IMR-90 (cell line): ENCODE measurements around the gene NUMA1. TPM values are rescaled to one million over a fixed set of nuclear protein-coding genes. Genes with fewer than 3 reads are reported as not detected.

Experiments used
- ATAC-seq: fragments of 200-7000 bp; cut with Tn5 transposase; 2 replicates; pipeline ENCODE4 v1.9.1; 2020; ENCODE audit warnings: low read depth, mild to moderate bottlenecking, moderate library complexity
- BruUV-seq: library from RNA; stranded (reverse); fragments of 400-500 nt; replicated peaks from 2 replicates; lab custom pipeline; 2021; lab: Mats Ljungman, UMichigan
- CTCF ChIA-PET: fragments of 300-600 bp; formaldehyde crosslinking; extraction: SDS; loops from one replicate; lab custom pipeline; 2021; ENCODE audit warnings: antibody characterized with exemption; lab: Yijun Ruan, JAX
- POLR2A ChIA-PET: fragments of 300-600 bp; sonication (Branson Sonifier 250); formaldehyde crosslinking; loops from one replicate; lab custom pipeline; 2022; ENCODE audit warnings: antibody characterized with exemption; ENCODE audit not compliant: unreplicated experiment; lab: Charles Lee
- DNase-seq: peaks from one replicate; pipeline ENCODE4 v3.0.0; 2013
- H2AFZ ChIP-seq: replicated peaks from 2 replicates; pipeline ENCODE3; 2013; ENCODE audit warnings: low read length, mild to moderate bottlenecking; ENCODE audit not compliant: poor library complexity
- H2AK5ac ChIP-seq: 2 replicates; pipeline ENCODE4 v1.6.1; 2013; ENCODE audit warnings: low read depth, low read length, inconsistent platforms
- H2AK9ac ChIP-seq: replicated peaks from 2 replicates; pipeline ENCODE3; 2013; ENCODE audit warnings: mild to moderate bottlenecking, low read depth, low read length, moderate library complexity; ENCODE audit not compliant: poor library complexity
- H2BK120ac ChIP-seq: 2 replicates; pipeline ENCODE4 v1.6.1; 2013; ENCODE audit warnings: low read depth, low read length, inconsistent platforms
- H2BK15ac ChIP-seq: 3 replicates; pipeline ENCODE4 v1.6.1; 2013; ENCODE audit warnings: low read depth, low read length, inconsistent platforms
- H2BK20ac ChIP-seq: 2 replicates; pipeline ENCODE4 v1.6.1; 2013; ENCODE audit warnings: low read depth, mild to moderate bottlenecking, inconsistent platforms, low read length, moderate library complexity
- H2BK5ac ChIP-seq: 2 replicates; pipeline ENCODE4 v1.6.1; 2013; ENCODE audit warnings: mild to moderate bottlenecking, low read depth, low read length, inconsistent platforms; ENCODE audit not compliant: poor library complexity, severe bottlenecking
- H3K14ac ChIP-seq: replicated peaks from 2 replicates; pipeline ENCODE4 v1.6.1; 2013; ENCODE audit warnings: low read depth, low read length, inconsistent platforms
- H3K18ac ChIP-seq: 2 replicates; pipeline ENCODE4 v1.6.1; 2013; ENCODE audit warnings: low read depth, low read length, control low read depth
- H3K23ac ChIP-seq: 2 replicates; pipeline ENCODE4 v1.6.1; 2013; ENCODE audit warnings: low read depth, low read length, inconsistent platforms
- H3K27ac ChIP-seq: 2 replicates; pipeline ENCODE4 v1.5.1; 2013; ENCODE audit warnings: mild to moderate bottlenecking, control low read depth, low read length; ENCODE audit not compliant: insufficient read depth
- H3K27me3 ChIP-seq: 2 replicates; pipeline ENCODE4 v1.6.1; 2013; ENCODE audit warnings: low read length; ENCODE audit not compliant: control insufficient read depth, insufficient read depth
- H3K36me3 ChIP-seq: 2 replicates; pipeline ENCODE4 v1.6.1; 2013; ENCODE audit warnings: low read length, mixed read lengths; ENCODE audit not compliant: control insufficient read depth, insufficient read depth
- H3K4ac ChIP-seq: 2 replicates; pipeline ENCODE4 v1.6.1; 2013; ENCODE audit warnings: low read depth, low read length, inconsistent platforms
- H3K4me1 ChIP-seq: 2 replicates; pipeline ENCODE4 v1.6.1; 2013; ENCODE audit warnings: low read length, mixed read lengths; ENCODE audit not compliant: control insufficient read depth, insufficient read depth
- H3K4me2 ChIP-seq: 2 replicates; pipeline ENCODE4 v1.6.1; 2013; ENCODE audit warnings: low read depth, mild to moderate bottlenecking, control low read depth, low read length, moderate library complexity
- H3K4me3 ChIP-seq: 2 replicates; pipeline ENCODE4 v1.5.1; 2013; ENCODE audit warnings: low read depth, mild to moderate bottlenecking, control low read depth, low read length, moderate library complexity; ENCODE audit not compliant: insufficient read depth
- H3K56ac ChIP-seq: 2 replicates; pipeline ENCODE4 v1.6.1; 2013; ENCODE audit warnings: low read length, inconsistent platforms; ENCODE audit not compliant: insufficient read depth; ENCODE audit errors: extremely low read depth
- H3K79me1 ChIP-seq, 2 experiments: 2 replicates each; pipeline ENCODE4 v1.6.1; 2013; ENCODE audit warnings: low read length in 2 of 2, inconsistent platforms in 1 of 2, low read depth in 1 of 2
- H3K9ac ChIP-seq: 2 replicates; pipeline ENCODE4 v1.6.1; 2013; ENCODE audit warnings: low read depth, low read length, control low read depth
- H3K9me1 ChIP-seq: 2 replicates; pipeline ENCODE4 v1.6.1; 2013; ENCODE audit warnings: low read length, inconsistent platforms; ENCODE audit not compliant: insufficient read depth
- H3K9me3 ChIP-seq: 2 replicates; pipeline ENCODE4 v1.6.1; 2013; ENCODE audit warnings: low read length; ENCODE audit not compliant: control insufficient read depth, insufficient read depth
- H4K20me1 ChIP-seq: 2 replicates; pipeline ENCODE4 v1.6.1; 2013; ENCODE audit warnings: low read length, inconsistent platforms; ENCODE audit not compliant: insufficient read depth
- H4K5ac ChIP-seq: 2 replicates; pipeline ENCODE4 v1.6.1; 2013; ENCODE audit warnings: mild to moderate bottlenecking, low read depth, low read length, control low read depth
- H4K8ac ChIP-seq, 2 experiments: 2 replicates each; pipeline ENCODE4 v1.6.1; 2013; ENCODE audit warnings: low read depth in 2 of 2, low read length in 2 of 2, control low read depth in 1 of 2, inconsistent platforms in 1 of 2
- H4K91ac ChIP-seq: 2 replicates; pipeline ENCODE4 v1.6.1; 2013; ENCODE audit warnings: low read depth, low read length, inconsistent platforms; ENCODE audit not compliant: insufficient read depth
- BHLHE40 ChIP-seq: fragments of 150-350 bp; IDR thresholded peaks from 2 replicates; pipeline ENCODE4 v1.6.1; 2016; ENCODE audit warnings: mild to moderate bottlenecking, low read depth, low read length
- CEBPB ChIP-seq: IDR thresholded peaks from 2 replicates; pipeline ENCODE4 v1.6.1; 2012; ENCODE audit warnings: low read depth, low read length, improper control_type of control experiment
- CHD1 ChIP-seq: IDR thresholded peaks from 2 replicates; pipeline ENCODE4 v1.6.1; 2012; ENCODE audit warnings: low read depth, low read length, improper control_type of control experiment
- ELK1 ChIP-seq: fragments of 150-350 bp; IDR thresholded peaks from 2 replicates; pipeline ENCODE4 v1.6.1; 2016; ENCODE audit warnings: low read depth, mild to moderate bottlenecking, low read length, moderate library complexity, borderline replicate concordance
- MAFK ChIP-seq: IDR thresholded peaks from 2 replicates; pipeline ENCODE4 v1.6.1; 2012; ENCODE audit warnings: low read depth, low read length, improper control_type of control experiment
- MXI1 ChIP-seq: IDR thresholded peaks from 2 replicates; pipeline ENCODE4 v1.6.1; 2012; ENCODE audit warnings: low read depth, mild to moderate bottlenecking, low read length, moderate library complexity, borderline replicate concordance
- NFE2L2 ChIP-seq: fragments of 150-350 bp; IDR thresholded peaks from 2 replicates; pipeline ENCODE4 v1.6.1; 2016; ENCODE audit warnings: low read depth, mild to moderate bottlenecking, low read length
- RFX5 ChIP-seq: IDR thresholded peaks from 2 replicates; pipeline ENCODE4 v1.8.0; 2012; ENCODE audit warnings: low read depth, mild to moderate bottlenecking, low read length, moderate library complexity
- SMC3 ChIP-seq: fragments of 150-350 bp; IDR thresholded peaks from 2 replicates; pipeline ENCODE4 v1.6.1; 2016; ENCODE audit warnings: low read depth, mild to moderate bottlenecking, antibody characterized with exemption, low read length, moderate library complexity
- USF2 ChIP-seq: fragments of 150-350 bp; IDR thresholded peaks from 2 replicates; pipeline ENCODE4 v1.6.1; 2017; ENCODE audit warnings: mild to moderate bottlenecking, antibody characterized with exemption, low read length, low read depth
- WGBS, 2 experiments: methylation state at CpG; one replicate each; pipeline versions ENCODE4 v1.1.5 to v1.1.7; 2013; ENCODE audit warnings: missing lambda C conversion rate in 2 of 2; ENCODE audit not compliant: insufficient read length in 1 of 2; ENCODE audit errors: extremely low coverage in 2 of 2; 5-methylcytosine and 5-hydroxymethylcytosine counted together
- dilution Hi-C: fragments of 300-500 bp; cut with HindIII; formaldehyde crosslinking; loops from one replicate; pipeline ENCODE4 v1.14.3; 2018; ENCODE audit warnings: low sequenced_read_pairs; ENCODE audit not compliant: unreplicated experiment
- in situ Hi-C: fragments of 300-500 bp; cut with MboI; formaldehyde crosslinking; loops from 3 replicates; pipeline ENCODE4 v1.14.3; 2019; ENCODE audit warnings: low sequenced_read_pairs, inconsistent platforms, mixed read lengths
- intact Hi-C: fragments of 100-400 bp; cut with micrococcal nuclease; formaldehyde crosslinking; loops from 2 replicates; pipeline ENCODE4 v1.10.0; 2022
- polyA plus RNA-seq, 3 experiments: library from polyadenylated mRNA; depleted of rRNA; stranded (reverse); fragments of >200 nt; gene quantifications; 2 replicates each; pipeline ENCODE4 v1.2.3, GENCODE V29; 2012; ENCODE audit warnings: low replicate concordance in 1 of 3
- total RNA-seq: library from RNA; depleted of rRNA; stranded (reverse); fragments of >200 nt; gene quantifications from 2 replicates; pipeline ENCODE4 v1.2.3, GENCODE V29; 2012

The NUMA1 gene
- total and polyA plus RNA-seq, 2 of the 4 experiments (the other 2 are of a cell fraction): 61.7 to 97.0 TPM

- no TSS peak for BruUV-seq
- TF ChIP-seq SMC3: no peak
- no peak for TF ChIP-seq NFE2L2
- TF ChIP-seq RFX5: no peak
- no peak for TF ChIP-seq ELK1
- no peak for TF ChIP-seq MAFK
- no peak for TF ChIP-seq USF2
- TF ChIP-seq BHLHE40: no peak
- TF ChIP-seq MXI1: no peak
- no peak for TF ChIP-seq CHD1
- TF ChIP-seq CEBPB: no peak
- no CpG with 5 or more reads among the region's 1 CpG for WGBS, 2 experiments
- H3K14ac ChIP-seq: no peak overlapping the region
- no peak overlapping the region for H3K4me2 ChIP-seq
- H4K8ac ChIP-seq: no peak overlapping the region
- ChIA-PET CTCF (no interaction called here), POLR2A (no interaction called here)
- H3K4ac ChIP-seq: no peak overlapping the region
- in situ Hi-C loops (no loop called here), dilution Hi-C loops (no loop called here), intact Hi-C loops (no loop called here)
- DNase-seq (no peak), ATAC-seq (no peak)
- no peak overlapping the region for H2BK120ac ChIP-seq
- no peak overlapping the region for H4K5ac ChIP-seq
- H3K36me3 ChIP-seq: no peaks in the 10 kb centered on the region
- peaks cover 7% of the 10 kb centered on the region for H3K9me3 ChIP-seq
- no peaks in the 10 kb centered on the region for H3K4me1 ChIP-seq
- no peak overlapping the region for H4K91ac ChIP-seq
- no peak overlapping the region for H3K18ac ChIP-seq
- no peak overlapping the region for H3K56ac ChIP-seq
- peaks cover 2% of the 10 kb centered on the region; the same call in 1 of the 2 replicates for H3K27me3 ChIP-seq
- no peak overlapping the region for H2AK5ac ChIP-seq
- no peak overlapping the region for H2AK9ac ChIP-seq
- no peak overlapping the region for H3K23ac ChIP-seq
- no peak overlapping the region for H2BK20ac ChIP-seq
- no peak overlapping the region for H2AFZ ChIP-seq
- H2BK5ac ChIP-seq: no peak overlapping the region
- no peak overlapping the region for H3K27ac ChIP-seq
- H4K20me1 ChIP-seq: no peaks in the 10 kb centered on the region
- no peak overlapping the region for H3K9ac ChIP-seq
- no peaks in the 10 kb centered on the region for H3K9me1 ChIP-seq
- no peak overlapping the region for H3K4me3 ChIP-seq
- no peaks in the 10 kb centered on the region for H3K79me1 ChIP-seq
- no peak overlapping the region for H2BK15ac ChIP-seq
Measured at GRCh38 chr11:72125956-72126355, 45.6 kb upstream of the NUMA1 start.
